Transverse colon (tissue), 4 donors: ENCODE results near the gene ABCA10. TPM values are rescaled to one million over a fixed set of nuclear protein-coding genes. Genes with fewer than 3 reads are reported as not detected.

Experiments used
- DNase-seq: peaks from one replicate; pipeline ENCODE4 v3.0.0-alpha.2; 2019
- H3K27ac ChIP-seq, 4 donors: fragments of 200-600 bp; sonication (generic); 2 replicates each; pipeline ENCODE4 v1.5.1; 2016 to 2018; ENCODE audit warnings: inconsistent platforms in 4 of 4
- H3K27me3 ChIP-seq: fragments of 200-600 bp; sonication (generic); 2 replicates; pipeline ENCODE4 v1.5.1; 2017; ENCODE audit warnings: inconsistent platforms
- H3K36me3 ChIP-seq, 4 donors: fragments of 200-600 bp; sonication (generic); 2 replicates each; pipeline ENCODE4 v1.5.1; 2017 to 2019; ENCODE audit warnings: inconsistent platforms in 4 of 4
- H3K4me1 ChIP-seq, 4 donors: fragments of 200-600 bp; sonication (generic); 2 replicates each; pipeline ENCODE4 v1.5.1; 2017 to 2020; ENCODE audit warnings: inconsistent platforms in 4 of 4
- H3K4me3 ChIP-seq, 4 donors: fragments of 200-600 bp; sonication (generic); 1 replicate in 1 of 4; 2 replicates in 3 of 4; pipeline versions ENCODE4 v1.5.1 to v1.6.1; 2017 to 2019; ENCODE audit warnings: inconsistent platforms in 4 of 4
- H3K9me3 ChIP-seq, 2 donors: fragments of 200-600 bp; sonication (generic); 2 replicates each; pipeline ENCODE4 v1.5.1; 2017 to 2019; ENCODE audit warnings: inconsistent platforms in 2 of 2
- CTCF ChIP-seq, 5 experiments: fragments of 200-600 bp in 3 of 5; fragments of 450-650 bp in 2 of 5; sonication (generic) in 3 of 5; IDR thresholded peaks; 1 replicate in 2 of 5; 2 replicates in 3 of 5; pipeline ENCODE4 v1.5.1; 2016 to 2017; ENCODE audit warnings: antibody characterized with exemption in 5 of 5, inconsistent platforms in 3 of 5, mild to moderate bottlenecking in 2 of 5, moderate library complexity in 1 of 5
- EP300 ChIP-seq: sonication (generic); formaldehyde crosslinking; IDR thresholded peaks from one replicate; pipeline ENCODE4 v1.6.1; 2017; ENCODE audit warnings: antibody characterized with exemption, low read depth
- POLR2A ChIP-seq: fragments of 450-650 bp; IDR thresholded peaks from one replicate; pipeline ENCODE4 v1.6.1; 2016; ENCODE audit warnings: antibody characterized with exemption, mild to moderate bottlenecking, moderate library complexity
- POLR2AphosphoS5 ChIP-seq, 3 donors: sonication (generic); formaldehyde crosslinking; IDR thresholded peaks; one replicate each; pipeline ENCODE4 v1.6.1; 2016; ENCODE audit warnings: antibody characterized with exemption in 3 of 3
- WGBS, 2 donors: methylation state at CpG; one replicate each; pipeline ENCODE4 v1.1.5; 2018; ENCODE audit warnings: low coverage in 1 of 2; 5-methylcytosine and 5-hydroxymethylcytosine counted together
- in situ Hi-C, 4 donors: fragments of 200-750 bp; cut with MboI; loops; one replicate each; pipeline versions ENCODE4 v1.15.0 to v1.15.1; 2017; ENCODE audit warnings: low sequenced_read_pairs in 3 of 4, low pct_ligation_motif_present in 1 of 4, low pct_unique_long_range_greater_than_20kb in 1 of 4
- intact Hi-C: fragments of 100-400 bp; cut with DNase I; formaldehyde crosslinking; loops from one replicate; pipeline ENCODE4 v1.15.1; 2023; ENCODE audit warnings: low total_unique reads
- total RNA-seq, 4 donors: library from RNA; depleted of rRNA; stranded (reverse); fragments of >200 nt; gene quantifications; one replicate each; pipeline ENCODE4 v1.1.0, GENCODE V29; 2016

The ABCA10 gene
- total RNA-seq, 4 donors from 2014 or later: 4.6 to 22.1 (median 13.0) TPM

GRCh38 chr17:69143151-69143550, 85.5 kb downstream of the ABCA10 start:
- Histone ChIP-seq H3K36me3 (no peaks in the 10 kb centered on the region), H3K27me3 (no peaks in the 10 kb centered on the region), H3K9me3 (no peaks in the 10 kb centered on the region), H3K27ac (peak overlapping the region in 1 of 4 donors; percentile 38), H3K4me3 (no peak overlapping the region), H3K4me1 (peaks cover 0 to 4% (median 0%) of the 10 kb centered on the region in 4 donors)
- intact Hi-C loops (no loop called here), in situ Hi-C loops (no loop called here)
- DNase-seq: no peak
- TF ChIP-seq CTCF (IDR thresholded peaks at IDR 0.05) (no peak), POLR2A (no peak), POLR2AphosphoS5 (IDR thresholded peaks at IDR 0.05) (no peak), EP300 (no peak)
- WGBS, 2 donors: 58 to 86% methylated on average over 1 of the region's 1 CpG

- no peaks in the 10 kb centered on the region for H3K36me3 ChIP-seq
- H3K9me3 ChIP-seq: no peaks in the 10 kb centered on the region
- peak overlapping the region in 3 of 4 donors; percentile 28 to 45 (median 38) for H3K27ac ChIP-seq
- H3K27me3 ChIP-seq: no peaks in the 10 kb centered on the region
- intact Hi-C loops (no loop called here), in situ Hi-C loops (no loop called here)
- no peak for DNase-seq
- 67 to 73% methylated on average over 3 of the region's 3 CpGs for WGBS, 2 donors
- peaks cover 0 to 4% (median 0%) of the 10 kb centered on the region in 4 donors for H3K4me1 ChIP-seq
- TF ChIP-seq POLR2A (no peak), EP300 (no peak), POLR2AphosphoS5 (IDR thresholded peaks at IDR 0.05) (no peak), CTCF (IDR thresholded peaks at IDR 0.05) (no peak)
- H3K4me3 ChIP-seq: no peak overlapping the region
Measured at GRCh38 chr17:69142175-69142802, 86.3 kb downstream of the ABCA10 start.

DNA sequence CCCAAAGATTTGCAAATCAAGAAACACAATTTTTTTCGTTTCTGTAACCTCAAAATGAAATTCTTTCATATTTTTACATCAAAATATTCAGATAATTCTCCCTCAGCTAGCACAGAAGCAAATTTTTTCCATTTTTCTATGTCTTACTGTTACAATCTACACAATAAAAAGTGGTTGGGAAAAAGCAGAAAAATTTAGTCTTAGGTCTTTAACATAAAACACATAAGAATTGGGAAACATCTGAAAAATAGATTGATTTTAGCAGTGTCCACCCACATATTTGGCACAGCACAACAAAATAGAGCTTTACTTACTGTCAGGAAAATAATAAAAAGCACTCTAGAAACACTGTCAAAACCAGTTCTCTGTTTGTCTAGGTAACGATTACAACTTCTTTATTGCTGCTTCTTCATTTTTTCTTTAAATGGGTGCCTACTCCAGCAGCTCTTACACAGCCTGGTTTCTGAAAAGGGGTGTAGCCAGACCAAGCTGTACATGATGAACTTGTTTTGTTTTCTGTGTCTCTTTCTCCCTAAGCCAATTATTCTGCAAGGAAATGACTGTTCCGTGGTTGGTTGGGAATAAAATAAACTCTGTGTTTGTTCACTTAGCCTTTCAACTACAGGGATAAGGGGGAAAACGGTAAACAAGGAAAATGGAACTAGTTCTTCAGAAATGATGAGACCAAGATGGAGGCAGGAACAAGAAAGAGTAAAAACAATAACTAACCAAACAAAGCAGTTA, 87.0 kb downstream of the ABCA10 start, which contains the start of gene ABCA6:
Gene ABCA6, minus strand, starts transcription at position 465 of the 744 bp plus-strand sequence. CDS start 1,192 bp downstream, outside the sequence.
- no peaks in the 10 kb centered on the region for H3K9me3 ChIP-seq
- in situ Hi-C loops (no loop called here), intact Hi-C loops (no loop called here)
- no peaks in the 10 kb centered on the region for H3K27me3 ChIP-seq
- peak within 1 kb of the TSS in 2 of 4 donors; percentile 15 to 27 for H3K4me3 ChIP-seq
- H3K4me1 ChIP-seq: peaks cover 0 to 4% (median 0%) of the 10 kb centered on the region in 4 donors
- peak within 1 kb of the TSS; percentile 11 to 45 (median 33) for H3K27ac ChIP-seq
- 28 to 32% methylated on average over 4 of the region's 4 CpGs for WGBS, 2 donors
- no peak for DNase-seq
- TF ChIP-seq POLR2AphosphoS5 (IDR thresholded peaks at IDR 0.05): peak in 1 of 3 donors; percentile 11
- TF ChIP-seq CTCF (IDR thresholded peaks at IDR 0.05): no peak
- TF ChIP-seq EP300: no peak
- no peaks in the 10 kb centered on the region for H3K36me3 ChIP-seq

- Histone ChIP-seq H3K27me3 (no peaks in the 10 kb centered on the region), H3K4me1 (no peaks in the 10 kb centered on the region), H3K27ac (no peak overlapping the region), H3K4me3 (no peak overlapping the region), H3K9me3 (no peaks in the 10 kb centered on the region), H3K36me3 (no peaks in the 10 kb centered on the region)
- 67 to 74% methylated on average over 3 of the region's 3 CpGs for WGBS, 2 donors
- intact Hi-C loops (no loop called here), in situ Hi-C loops (no loop called here)
- DNase-seq: no peak
- no peak for TF ChIP-seq EP300
- TF ChIP-seq POLR2A: no peak
- no peak for TF ChIP-seq POLR2AphosphoS5 (IDR thresholded peaks at IDR 0.05)
- no peak for TF ChIP-seq CTCF (IDR thresholded peaks at IDR 0.05)
Measured at GRCh38 chr17:69134112-69134511, 94.5 kb downstream of the ABCA10 start.
